HG02885 (cell line): ENCODE measurements around the gene HDDC3.
A peak's percentile ranks its signal among the peaks of the same experiment; 100 is the strongest.
"Not testable (repeated sequence)": the region's sequence is repeated elsewhere in the genome, so short reads cannot be mapped to it uniquely, and the experiment has no call there.

Source experiments
- ATAC-seq: cut with Tn5 transposase; IDR thresholded peaks from one replicate; pipeline ENCODE4 v1.9.1; 2021; ENCODE audit warnings: mild to moderate bottlenecking; ENCODE audit not compliant: unreplicated experiment, poor library complexity

Gene HDDC3

DNA sequence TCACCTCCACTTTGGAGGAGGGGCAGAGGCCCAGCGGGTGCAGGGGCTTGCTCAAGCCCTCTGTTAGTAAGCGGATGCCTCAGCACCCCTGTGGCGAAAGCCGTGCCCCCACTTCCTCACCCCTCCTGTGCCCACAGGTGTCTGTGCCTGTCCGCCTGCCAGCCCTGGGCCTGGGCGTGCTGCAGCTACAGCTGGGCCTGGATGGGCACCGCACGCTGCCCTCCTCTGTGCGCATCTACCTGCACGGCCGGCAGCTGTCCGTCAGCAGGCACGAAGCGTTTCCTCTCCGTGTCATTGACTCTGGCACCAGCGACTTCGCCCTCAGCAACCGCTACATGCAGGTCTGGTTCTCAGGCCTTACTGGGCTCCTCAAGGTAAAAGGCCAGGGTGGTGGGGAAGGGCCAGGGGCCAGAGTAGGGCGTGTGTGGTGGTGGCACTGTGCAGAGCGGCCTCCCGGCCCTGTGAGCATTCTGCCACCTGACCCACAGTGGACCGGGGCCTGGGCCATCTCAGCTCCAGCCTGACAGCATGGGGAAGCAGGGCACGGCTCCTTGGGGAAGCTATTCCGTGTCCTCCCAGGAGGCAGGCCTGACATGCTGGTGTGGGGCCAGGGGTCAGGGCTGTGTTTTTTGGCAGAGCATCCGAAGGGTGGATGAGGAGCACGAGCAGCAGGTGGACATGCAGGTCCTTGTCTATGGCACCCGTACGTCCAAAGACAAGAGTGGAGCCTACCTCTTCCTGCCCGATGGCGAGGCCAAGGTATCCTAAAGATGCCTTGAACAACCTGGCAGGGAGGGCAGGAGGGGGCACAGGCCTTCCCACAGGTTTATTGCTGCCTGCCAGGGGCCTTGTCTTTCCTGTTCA, 20.2 kb downstream of the HDDC3 start:
- ATAC-seq, result no peak

DNA sequence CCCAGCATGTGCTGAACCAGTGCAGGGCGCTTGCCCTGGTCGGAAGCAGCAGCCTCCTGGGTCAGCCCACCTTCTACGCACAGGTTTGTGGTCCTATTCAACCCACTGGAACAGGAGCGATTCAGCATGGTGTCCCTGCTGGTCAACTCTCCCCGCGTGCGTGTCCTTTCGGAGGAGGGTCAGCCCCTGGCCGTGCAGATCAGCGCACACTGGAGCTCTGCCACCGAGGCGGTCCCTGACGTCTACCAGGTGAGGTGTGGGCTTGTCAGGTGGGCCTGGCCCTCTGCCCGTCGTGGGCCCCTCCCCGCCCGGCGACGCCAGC, 21.1 kb downstream of the HDDC3 start:
- ATAC-seq, result no peak

DNA sequence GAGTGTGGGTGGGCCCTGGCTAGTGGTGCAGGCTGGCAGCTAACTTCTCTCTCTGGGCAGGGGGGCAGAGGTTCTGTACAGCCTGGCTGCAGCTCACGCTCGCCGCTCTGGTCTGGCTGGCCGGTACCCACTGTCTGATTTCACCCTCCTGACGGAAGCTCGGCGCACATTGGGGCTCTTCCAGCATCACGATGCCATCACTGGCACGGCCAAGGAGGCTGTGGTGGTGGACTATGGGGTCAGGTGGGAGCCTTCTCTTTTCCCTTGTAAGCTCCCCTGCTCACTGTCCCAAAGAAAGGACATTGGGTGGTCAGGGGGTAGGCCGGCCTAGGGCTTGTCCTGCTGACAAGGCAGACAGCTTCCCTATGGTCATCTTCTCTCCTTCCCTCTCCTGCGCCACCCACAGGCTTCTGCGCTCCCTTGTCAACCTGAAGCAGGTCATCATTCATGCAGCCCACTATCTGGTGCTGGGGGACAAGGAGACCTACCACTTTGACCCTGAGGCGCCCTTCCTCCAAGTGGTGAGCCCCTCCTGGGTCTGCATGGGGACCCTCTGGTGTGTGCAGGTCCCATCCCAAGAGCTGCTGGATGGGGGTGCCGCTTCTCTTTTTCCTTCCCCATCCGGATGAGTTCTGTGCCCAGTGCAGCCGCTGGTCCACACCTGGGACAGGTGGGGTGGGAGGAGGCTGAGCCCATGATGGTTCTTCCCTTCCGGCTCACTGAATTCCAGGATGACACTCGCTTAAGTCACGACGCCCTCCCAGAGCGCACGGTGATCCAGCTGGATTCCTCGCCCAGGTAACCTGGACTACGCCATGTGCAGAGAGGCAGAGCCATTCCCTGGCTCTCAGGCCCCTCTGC, 21.7 kb downstream of the HDDC3 start:
- ATAC-seq, result no peak

DNA sequence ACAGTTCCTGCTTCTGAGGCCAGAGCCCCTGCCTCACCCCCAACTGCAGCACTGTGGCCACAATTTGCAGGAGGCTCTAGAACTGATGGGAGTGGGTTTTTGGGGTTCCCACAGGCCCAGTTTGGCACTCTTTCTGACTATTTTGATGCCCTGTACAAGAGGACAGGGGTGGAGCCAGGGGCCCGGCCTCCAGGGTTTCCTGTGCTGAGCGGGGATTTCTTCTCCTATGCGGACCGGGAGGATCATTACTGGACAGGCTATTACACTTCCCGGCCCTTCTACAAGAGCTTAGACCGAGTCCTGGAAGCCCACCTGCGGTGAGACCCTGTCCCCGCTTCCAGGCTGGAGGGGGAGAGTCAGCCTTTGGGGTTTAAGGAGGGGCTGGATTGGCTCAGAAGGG, 22.4 kb downstream of the HDDC3 start:
- no peak for ATAC-seq

DNA sequence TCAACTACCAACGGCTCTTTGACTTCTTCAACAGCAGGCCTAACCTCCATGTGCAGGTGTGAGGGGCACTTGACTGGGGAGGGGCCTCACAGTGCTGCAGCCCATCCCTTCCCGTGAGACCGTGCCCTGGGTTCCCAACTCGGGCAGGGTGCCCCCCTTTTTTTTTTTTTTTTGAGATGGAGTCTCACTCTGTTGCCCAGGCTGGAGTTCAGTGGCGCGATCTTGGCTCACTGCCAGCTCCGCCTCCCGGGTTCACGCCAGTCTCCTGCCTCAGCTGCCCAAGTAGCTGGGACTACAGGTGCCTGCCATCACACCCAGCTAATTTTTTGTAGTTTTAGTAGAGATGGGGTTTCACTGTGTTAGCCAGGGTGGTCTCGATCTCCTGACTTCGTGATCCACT, 22.9 kb downstream of the HDDC3 start:
- not testable (repeated sequence) for ATAC-seq

DNA sequence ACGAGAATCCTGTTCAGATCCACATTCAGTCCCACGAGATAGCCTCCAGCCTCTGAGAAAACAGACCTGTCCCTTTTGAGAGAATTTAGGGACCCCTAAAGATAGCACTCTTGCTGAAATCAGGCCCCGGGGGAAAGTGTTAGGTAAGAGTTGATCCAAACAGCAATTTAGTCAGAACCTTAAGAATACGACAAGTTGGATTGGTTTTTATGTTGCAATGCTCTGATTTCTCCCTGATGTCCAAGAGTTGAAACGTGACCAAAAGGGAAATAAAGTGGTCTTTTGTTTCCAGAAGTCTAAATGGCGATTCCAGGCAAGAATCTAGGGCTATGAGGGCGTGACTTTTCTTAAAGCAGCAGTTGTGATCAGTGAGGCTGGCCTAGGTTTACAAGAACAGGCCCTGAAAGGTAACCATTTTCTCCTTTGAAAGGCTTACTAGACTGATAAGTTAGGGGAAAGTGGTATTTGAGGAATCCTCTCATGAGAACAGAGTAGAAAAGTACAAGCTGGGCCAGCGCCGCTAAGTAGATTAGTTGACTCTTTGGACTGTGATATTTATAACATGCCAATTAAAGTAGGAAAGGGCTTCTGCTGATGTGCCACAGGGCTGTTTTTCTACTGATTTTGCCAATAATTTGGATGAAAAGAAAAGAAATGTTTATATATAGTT, 24.4 kb downstream of the HDDC3 start:
- no peak for ATAC-seq

DNA sequence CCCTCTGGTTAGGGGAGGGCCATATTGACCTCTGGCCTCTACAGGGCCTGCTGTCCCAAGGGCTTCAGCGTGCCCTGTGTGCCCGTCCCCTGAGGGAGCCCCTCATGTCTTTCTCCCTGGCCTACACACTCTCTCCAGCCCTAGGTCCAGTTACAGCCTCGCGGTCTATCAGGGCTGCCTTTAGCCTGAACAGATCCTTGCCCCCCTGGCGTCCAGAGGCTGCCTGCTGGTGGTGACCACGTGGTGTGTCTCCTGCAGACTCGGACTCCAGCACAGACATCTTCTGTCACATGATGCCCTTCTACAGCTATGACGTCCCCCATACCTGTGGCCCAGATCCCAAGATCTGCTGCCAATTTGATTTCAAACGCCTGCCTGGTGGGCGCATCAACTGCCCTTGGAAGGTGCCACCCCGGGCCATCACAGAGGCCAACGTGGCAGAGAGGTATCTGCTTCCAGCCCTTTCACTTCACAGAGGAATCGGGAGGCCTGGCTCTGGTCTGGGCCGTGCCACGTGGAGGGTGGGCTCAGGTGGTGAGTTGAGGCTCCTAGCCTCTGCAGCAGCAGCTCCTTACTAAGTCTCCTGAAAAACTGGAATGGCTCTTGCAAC, 25.2 kb downstream of the HDDC3 start:
- no peak for ATAC-seq

DNA sequence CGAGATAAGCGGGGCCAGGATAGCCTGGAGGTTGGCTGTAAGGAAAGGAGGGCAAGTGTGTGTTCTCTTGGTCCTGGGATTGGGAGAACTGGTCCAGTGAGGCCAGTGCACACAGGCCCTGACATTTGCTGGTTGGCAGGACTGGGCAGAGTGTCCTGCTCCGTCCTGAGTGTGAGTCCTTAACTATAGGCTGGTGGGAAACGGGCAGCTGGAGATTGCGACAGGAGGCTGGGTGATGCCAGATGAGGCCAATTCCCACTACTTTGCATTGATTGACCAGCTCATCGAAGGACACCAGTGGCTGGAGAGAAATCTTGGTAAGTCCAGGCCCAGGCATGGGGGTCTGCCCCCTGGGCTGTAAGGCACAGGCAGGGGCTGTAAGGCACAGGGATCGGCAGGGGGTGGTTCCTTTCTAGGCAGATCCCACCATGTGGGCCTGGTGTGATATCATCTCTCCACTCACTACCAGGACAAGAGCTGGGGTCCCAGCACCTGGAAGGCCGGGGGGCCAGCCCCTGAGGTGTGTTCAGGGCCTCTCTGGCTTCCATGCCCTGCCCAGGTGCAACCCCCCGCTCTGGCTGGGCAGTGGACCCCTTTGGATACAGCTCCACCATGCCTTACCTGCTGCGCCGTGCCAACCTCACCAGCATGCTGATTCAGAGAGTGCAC, 26.0 kb downstream of the HDDC3 start:
- ATAC-seq, result no peak

DNA sequence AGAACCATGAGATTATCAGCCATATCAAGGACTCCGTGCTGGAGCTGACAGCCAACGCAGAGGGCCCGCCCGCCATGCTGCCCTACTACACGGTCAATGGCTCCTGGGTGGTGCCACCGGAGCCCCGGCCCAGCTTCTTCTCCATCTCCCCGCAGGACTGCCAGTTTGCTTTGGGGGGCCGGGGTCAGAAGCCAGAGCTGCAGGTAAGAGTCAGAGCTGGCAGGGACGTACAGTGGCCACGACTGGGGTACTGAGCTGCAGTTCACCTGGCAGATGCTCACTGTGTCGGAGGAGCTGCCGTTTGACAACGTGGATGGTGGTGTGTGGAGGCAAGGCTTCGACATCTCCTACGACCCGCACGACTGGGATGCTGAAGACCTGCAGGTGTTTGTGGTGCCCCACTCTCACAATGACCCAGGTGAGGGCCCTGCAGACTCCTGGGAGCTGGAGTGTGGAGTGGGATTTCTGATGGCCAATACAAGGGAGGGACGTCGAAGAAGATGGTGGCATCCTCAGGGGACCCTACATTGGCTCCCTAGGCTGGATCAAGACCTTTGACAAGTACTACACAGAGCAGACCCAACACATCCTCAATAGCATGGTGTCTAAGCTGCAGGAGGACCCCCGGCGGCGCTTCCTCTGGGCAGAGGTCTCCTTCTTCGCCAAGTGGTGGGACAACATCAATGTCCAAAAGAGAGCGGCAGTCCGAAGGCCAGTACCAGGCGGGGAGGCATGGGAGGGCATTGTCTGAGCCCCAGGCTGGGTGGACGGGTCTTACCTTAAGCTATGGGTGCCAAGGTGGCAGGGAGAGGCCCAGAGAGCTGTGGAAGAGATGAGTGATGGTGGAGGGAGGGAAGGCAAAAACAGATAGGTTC, 26.8 kb downstream of the HDDC3 start:
- ATAC-seq, result no peak

DNA sequence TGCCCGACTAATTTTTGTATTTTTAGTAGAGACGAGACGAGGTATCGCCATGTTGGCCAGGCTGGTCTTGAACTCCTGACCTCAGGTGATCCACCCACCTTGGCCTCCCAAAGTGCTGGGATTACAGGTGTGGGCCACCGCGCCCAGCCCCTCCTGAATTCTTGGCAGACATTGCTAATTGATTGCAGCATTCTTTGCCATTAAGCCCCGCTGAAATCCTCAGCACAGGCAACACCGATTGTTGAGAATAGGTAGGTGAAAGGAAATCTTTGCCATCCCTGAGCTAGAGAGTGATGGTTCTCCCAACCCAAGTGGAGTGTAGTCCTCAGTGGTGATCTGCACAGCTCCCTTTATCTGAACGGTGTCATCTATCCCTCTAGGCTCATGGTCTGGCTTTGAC, 27.6 kb downstream of the HDDC3 start:
- no peak for ATAC-seq

DNA sequence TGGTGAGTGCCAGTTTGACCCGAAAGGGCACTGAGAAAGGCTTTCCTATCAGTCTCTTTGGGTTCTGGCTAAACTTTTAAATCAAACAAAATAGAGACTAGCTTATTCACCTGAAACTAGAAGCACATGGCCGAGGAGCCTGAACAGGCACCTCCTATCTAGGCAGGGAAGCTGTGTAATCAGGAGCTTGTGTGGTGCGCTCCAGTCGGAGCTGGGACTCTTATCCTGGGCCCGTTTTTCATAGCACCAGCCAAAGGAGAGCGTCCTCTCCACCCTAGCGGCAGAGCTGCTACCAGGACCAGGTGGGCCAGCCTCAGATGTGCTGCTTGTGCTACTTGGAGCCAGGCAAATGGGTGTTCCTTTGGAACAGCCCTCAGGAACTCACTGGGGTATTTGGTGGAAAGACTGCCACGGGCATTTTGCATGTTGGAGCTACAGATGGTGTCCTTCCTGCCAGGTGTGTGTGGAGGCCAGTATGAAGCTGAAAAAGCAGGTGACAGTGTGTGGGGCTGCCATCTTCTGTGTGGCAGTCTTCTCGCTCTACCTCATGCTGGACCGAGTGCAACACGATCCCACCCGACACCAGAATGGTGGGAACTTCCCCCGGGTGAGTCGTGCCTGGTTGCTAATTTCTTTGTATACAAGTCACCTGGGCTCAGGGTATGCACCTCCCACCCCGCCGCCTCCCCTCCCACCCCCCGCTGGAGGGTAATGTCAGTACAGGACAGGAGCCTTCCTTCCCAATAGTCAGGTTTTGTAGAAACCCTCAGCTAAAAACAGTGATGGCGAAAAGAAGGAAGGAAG, 28.4 kb downstream of the HDDC3 start:
- no peak for ATAC-seq

DNA sequence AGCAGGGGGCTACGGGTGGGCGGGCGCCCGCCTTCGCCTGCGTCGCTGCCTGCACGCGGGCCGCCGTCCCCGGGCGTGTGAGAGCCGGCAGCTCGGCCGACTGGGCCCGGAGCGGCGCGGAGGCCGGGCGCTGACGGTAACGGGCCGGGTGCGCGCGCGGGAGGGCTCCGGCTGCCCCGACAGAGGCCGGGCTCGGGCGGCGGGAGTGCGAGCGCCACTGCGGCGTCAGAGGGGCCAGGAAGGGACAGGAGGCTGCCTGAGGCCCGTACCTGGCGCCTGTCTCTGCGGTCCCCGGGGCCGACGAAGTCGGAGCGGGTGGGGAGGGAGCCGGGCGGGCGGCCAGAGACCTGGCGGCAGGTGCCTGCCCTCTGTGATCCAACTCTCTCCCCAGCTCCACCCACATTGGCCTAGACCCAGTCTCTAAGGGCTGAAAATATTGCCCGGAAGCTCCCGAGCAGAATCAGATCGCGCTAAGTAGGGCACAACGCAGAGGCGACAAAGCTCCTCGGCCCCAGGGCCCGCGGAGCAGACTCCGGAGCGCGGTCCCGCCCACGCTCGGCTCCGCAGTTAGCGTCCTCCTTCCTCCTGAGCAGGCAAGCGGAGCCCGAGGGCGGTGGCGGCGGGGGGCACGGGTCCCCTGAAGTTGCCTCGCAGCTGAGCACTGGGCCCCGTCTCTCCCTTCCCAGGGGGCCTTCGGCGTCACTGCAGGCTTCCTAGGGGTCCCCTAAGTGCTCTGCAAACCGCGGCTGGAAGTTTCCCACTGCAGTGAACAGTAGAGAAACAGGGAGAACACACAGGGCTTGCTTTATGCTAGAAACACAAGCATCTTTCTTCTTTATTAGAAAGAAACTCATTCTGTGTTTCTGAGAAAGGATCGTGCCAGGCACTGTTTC, 29.3 kb downstream of the HDDC3 start, which contains the start of gene MAN2A2:
Gene MAN2A2 (plus strand): TSS at position 463 of the 893 bp plus-strand sequence. CDS start 906 bp downstream, outside the sequence.
- ATAC-seq, result peak; percentile 58

DNA sequence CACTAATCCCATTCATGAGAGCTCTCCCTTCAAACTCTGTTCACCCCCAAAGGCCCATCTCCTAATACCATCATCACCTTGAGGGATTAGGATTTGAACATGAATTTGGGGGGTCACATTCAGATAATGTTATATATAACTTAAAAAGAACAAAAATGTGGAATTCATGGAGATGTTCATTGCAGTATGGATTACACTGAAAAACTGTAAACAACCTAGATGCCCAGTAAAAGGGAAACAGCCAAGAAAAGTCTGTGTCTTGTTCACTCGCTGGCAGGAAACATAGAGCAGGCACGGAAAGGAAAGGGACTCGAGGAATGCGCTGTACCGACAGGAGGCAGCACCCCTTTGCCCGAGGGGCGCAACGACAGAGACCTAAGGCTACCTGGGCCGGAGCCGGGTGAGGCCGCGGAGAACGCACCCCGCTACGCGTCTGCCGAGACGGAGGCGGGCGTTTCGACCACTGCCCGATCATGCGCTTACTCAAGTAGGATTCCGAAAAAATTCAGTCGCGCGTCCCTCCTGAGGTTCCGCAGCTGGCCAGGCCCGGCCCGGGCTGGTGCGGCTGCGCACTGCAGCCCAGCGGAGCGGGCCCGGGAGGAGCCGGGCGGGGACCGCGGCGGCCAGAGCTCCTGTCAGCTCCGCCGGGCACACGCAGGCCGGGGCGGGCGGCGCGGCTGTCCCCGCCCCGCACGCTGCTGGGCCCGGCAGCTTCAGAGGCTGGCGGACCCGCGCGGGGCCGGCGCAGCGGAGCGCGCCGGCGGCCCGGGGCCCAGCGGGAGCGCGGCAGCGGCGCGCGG, 30.1 kb downstream of the HDDC3 start:
- ATAC-seq, result peak; percentile 73

DNA sequence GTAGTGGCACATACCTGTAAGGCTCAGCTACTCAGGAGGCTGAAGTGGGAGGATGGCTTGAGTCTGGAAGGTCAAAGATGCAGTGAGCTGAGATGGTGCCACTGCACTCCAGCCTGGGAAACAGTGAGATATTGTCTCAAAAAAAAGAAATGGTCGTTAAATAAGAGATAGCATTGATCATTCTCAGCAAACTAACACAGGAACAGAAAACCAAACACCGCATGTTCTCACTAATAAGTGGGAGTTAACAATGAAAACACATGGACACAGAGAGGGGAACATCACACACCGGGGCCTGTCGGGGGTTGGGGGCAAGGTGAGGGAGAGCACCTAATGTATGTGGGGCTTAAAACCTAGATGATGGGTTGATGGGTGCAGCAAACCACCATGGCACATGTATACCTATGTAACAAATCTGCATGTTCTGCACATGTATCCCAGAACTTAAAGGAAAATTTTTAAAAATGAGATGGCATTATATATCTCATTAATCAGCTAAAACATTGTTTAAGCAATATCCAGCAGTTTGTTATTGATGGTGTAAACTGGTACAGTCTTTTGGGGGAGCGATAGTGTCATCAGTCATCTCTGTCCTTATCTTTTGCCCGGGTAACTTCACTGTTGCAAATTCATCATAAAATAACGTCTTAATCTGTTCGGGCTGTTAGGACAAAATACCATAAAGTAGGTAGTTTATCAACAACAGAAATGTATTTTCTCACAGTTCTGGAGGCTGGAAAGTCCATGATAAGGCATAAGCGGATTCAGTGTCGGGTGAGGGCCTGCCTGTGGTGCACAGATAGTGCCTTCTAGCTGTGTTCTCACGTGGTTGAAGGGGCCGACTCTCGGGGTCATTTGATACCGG, 30.9 kb downstream of the HDDC3 start:
- no peak for ATAC-seq

DNA sequence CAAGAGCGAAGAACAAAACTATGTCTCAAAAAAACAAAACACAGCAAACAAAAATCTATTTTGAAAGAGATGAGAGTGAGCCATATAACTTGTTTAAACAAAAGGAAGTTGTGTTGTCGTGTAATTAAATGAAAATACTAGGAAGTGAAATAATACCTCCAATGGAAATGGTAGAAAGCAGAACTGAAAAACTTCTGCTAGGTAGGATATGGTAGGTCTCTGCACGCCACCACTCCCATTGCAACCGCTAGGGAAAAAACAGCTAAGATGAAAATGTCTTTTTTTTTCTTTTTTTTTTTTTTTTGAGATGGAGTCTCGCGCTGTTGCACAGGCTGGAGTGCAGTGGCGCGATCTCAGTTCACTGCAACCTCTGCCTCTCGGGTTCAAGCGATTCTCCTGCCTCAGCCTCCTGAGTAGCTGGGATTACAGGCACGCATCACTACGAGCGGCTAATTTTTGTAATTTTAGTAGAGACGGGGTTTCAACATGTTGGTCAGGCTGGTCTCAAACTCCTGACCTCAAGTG, 35.2 kb downstream of the HDDC3 start:
- peak; percentile 62 for ATAC-seq
